T-helper 1 cell treated with Interleukin-12 subunit alpha and Interleukin-12 subunit beta and Interleukin-4 antibody, amounts not matched to agents 30 μg/mL and 1 μg/mL, for 36 hours (primary cell): ENCODE data around the gene SORBS2.

ENCODE experiments used
- H3K27ac Mint-ChIP-seq: one replicate; pipeline ENCODE4 v1.8.0; 2021; ENCODE audit warnings: mild to moderate bottlenecking, mixed read lengths
- H3K27me3 Mint-ChIP-seq: one replicate; pipeline ENCODE4 v1.8.0; 2021; ENCODE audit warnings: low read depth, mixed read lengths
- H3K36me3 Mint-ChIP-seq: one replicate; pipeline ENCODE4 v1.8.0; 2021; ENCODE audit warnings: low read depth, mixed read lengths
- H3K4me1 Mint-ChIP-seq: one replicate; pipeline ENCODE4 v1.8.0; 2021; ENCODE audit warnings: low read depth, mixed read lengths
- H3K4me3 Mint-ChIP-seq: one replicate; pipeline ENCODE4 v1.8.0; 2021; ENCODE audit warnings: mild to moderate bottlenecking, moderate library complexity, mixed read lengths
- H3K9me3 Mint-ChIP-seq: one replicate; pipeline ENCODE4 v1.8.0; 2021; ENCODE audit warnings: mixed read lengths

The SORBS2 gene

DNA sequence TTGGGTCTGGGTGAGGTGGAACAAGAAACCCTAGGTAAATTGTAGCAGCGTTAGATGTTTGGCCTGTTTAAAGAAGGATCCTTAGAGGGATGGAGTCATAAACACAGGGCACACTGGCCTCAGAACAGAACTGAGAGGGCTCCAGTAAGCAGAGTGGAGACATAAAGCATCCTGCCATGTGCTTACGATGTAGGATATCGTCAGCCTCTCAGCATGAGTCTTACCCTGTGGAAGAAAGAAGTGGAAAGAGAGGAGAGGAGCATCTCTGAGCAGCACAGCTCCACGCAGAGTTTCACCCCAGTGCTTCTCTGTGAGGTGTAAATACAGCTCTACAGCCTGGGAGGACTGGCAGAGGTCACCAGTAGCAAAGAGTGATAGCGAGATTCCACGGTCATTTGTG is 27.8 kb upstream of the SORBS2 start:
- Mint-ChIP-seq H3K4me3 (no peak overlapping the region), H3K36me3 (no peaks in the 10 kb centered on the region), H3K27me3 (no peaks in the 10 kb centered on the region), H3K27ac (no peak overlapping the region), H3K4me1 (no peaks in the 10 kb centered on the region), H3K9me3 (no peaks in the 10 kb centered on the region)

DNA sequence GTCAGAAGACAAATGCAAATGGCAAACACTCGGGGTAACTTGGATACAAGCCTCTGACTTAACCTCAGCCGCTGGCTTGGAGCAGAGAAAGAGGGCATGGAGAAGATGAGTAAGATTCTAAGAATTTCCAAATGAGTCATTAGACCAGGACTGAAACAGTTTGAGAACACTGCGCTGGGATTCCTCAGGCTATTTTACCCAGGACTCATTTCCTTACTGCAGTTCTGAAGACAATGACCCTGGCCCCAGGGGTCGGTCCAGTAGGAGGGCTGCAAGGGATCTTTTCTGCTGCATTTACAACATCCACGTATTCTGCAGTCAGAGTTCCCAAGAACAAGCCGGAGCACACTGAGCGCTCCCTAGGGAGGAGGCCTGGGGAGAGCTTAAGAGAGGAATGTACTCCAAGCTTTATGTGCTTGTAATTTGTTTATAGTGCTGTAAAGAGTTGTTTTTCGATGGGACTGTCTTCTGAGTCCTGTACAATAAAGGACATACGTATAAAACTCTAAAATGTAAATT is 27.3 kb upstream of the SORBS2 start:
- no peaks in the 10 kb centered on the region for H3K36me3 Mint-ChIP-seq
- H3K9me3 Mint-ChIP-seq: no peaks in the 10 kb centered on the region
- H3K4me1 Mint-ChIP-seq: no peaks in the 10 kb centered on the region
- H3K4me3 Mint-ChIP-seq: no peak overlapping the region
- no peaks in the 10 kb centered on the region for H3K27me3 Mint-ChIP-seq
- no peak overlapping the region for H3K27ac Mint-ChIP-seq

DNA sequence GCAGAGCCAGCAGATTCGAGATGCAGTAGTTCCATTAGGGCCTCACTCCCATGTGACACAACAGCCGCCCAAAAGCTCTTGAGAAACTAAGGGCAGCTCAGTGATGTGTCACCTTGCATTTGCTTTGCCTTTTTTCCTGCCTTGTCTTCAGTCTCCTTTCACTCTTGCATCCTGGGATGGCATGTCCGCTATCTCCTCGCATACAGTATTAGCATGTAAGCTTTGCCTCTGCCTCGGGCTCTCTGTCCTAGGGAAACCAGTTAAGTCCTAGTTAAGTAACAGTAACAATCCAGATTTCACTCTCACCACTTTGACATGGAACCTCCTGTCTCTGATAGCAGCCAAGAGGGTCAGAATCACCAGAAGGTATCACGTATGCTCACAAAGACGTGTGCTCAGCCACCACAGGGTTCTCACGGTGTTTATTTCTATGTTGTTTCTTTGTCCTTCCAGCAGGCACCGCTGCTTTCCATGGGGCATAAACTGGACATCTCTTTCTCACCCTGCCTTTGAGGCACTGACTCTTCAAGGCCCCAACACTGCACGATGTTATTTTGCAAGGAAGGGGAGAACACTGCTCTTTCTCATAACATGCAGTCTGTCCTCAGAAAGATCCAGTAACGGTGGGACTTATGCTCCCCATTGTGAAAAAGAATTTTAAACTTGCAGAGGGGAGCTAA is 26.7 kb upstream of the SORBS2 start:
- Mint-ChIP-seq H3K4me1 (no peaks in the 10 kb centered on the region), H3K4me3 (no peak overlapping the region), H3K9me3 (no peaks in the 10 kb centered on the region), H3K27me3 (no peaks in the 10 kb centered on the region), H3K36me3 (no peaks in the 10 kb centered on the region), H3K27ac (no peak overlapping the region)

DNA sequence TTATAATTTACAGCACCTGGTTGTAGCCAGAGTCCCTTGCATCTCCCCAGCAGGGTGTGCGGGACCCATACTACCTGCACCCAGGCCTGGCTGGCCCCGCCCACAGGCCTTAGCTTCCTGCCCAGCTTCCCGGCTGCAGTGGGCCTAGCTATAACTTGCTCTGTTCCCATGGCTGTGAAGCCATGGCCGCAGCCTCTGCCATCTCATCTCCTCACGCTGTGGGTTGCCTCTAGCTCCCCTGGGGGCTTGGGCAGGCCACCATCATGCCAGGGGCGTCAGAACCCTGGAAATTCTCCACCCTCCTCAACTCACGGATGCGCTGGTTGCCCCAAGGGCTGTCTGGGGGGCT is 26.1 kb upstream of the SORBS2 start:
- H3K36me3 Mint-ChIP-seq: no peaks in the 10 kb centered on the region
- H3K27ac Mint-ChIP-seq: no peak overlapping the region
- no peaks in the 10 kb centered on the region for H3K4me1 Mint-ChIP-seq
- H3K27me3 Mint-ChIP-seq: no peaks in the 10 kb centered on the region
- no peaks in the 10 kb centered on the region for H3K9me3 Mint-ChIP-seq
- H3K4me3 Mint-ChIP-seq: no peak overlapping the region

DNA sequence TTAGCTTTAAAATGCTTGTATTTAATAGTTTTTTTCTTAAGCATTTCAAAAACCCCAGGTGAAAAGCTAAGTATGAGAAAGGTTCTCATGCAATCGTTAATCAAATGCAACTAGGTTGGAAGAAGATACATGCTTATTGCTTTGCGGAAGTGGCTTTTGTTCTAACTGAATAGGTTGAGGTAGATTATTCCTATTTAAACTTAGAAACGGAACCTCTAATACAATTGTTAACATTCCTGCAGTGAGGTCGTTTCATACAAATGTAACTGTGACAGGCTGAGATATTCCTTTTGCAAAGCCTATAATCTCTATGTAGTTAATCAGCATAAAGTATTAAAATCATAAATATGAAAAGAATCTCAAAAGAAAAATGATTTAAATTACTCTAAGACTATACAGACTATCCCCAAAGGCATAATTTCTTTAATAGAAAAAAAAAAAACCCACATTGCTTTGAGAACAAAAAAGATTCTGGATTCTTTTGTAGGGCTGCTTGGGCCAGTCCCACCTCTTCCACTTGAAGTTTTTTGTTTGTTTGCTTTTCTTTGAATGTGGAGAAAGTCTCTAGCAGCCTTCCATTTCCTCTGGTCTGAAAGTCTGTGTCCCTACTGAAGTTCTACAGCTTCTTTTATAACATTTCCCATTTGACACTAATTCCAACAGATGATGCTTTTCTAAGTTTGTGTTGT is 25.6 kb upstream of the SORBS2 start:
- Mint-ChIP-seq H3K36me3 (no peaks in the 10 kb centered on the region), H3K4me1 (no peaks in the 10 kb centered on the region), H3K4me3 (no peak overlapping the region), H3K27me3 (no peaks in the 10 kb centered on the region), H3K9me3 (no peaks in the 10 kb centered on the region), H3K27ac (no peak overlapping the region)

DNA sequence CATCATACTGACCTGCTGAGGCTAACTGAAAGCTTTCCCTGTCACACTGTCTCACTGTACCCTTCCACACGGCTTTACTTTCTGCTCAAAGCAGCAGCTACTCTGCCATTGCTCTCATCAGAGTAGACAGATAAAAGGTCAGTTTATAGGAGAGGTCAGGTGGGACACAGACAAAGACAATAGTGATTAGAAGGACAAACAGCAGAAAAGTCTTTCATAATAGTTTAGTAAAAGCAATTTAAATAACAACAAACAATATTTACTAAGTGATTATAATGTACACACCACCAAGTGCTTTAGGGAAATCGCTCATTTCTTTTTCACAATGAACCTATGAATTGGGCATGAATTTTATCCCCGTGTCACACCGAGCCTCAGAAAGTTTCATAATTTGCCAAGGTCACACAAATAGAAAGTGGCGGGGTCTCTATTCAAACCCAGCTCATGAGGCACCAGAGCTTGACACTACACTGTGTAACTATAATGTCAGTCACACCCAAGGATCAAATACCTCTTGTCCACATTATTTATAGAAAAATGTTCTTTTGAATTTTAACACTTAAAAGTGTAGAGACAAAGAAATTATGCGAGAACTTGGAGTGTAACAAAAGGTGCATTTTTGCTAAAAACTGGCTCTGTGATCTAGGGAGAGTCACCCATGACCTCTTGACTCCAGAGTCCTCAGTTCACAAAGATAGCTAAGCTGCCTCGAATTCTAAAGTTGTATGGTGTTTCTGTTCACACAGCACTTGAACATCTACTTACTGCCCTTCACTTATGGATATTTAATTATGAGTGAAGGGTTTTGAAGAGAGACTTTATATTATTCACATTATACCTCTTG is 24.5 kb upstream of the SORBS2 start:
- H3K27me3 Mint-ChIP-seq: no peaks in the 10 kb centered on the region
- H3K4me3 Mint-ChIP-seq: no peak overlapping the region
- no peaks in the 10 kb centered on the region for H3K9me3 Mint-ChIP-seq
- no peak overlapping the region for H3K27ac Mint-ChIP-seq
- H3K36me3 Mint-ChIP-seq: no peaks in the 10 kb centered on the region
- H3K4me1 Mint-ChIP-seq: no peaks in the 10 kb centered on the region

DNA sequence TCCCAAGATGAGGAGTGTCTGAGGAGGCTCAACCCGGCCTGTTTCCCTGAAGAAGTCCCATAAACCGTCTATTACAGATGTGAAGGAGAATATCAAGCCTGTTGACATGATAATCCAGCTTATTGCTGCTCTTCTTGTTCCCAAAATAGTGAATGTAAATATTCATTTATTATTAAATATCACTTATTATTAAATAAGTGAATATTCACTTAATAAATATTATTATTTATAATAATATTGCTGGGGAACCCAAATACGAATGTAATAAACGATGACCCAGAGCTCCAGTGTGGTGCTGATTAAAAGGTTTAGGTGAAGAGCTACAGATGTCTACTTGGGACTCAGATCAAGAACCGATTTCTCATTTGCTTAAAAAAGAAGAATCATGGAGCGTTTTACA is 23.8 kb upstream of the SORBS2 start:
- H3K27ac Mint-ChIP-seq: no peak overlapping the region
- H3K9me3 Mint-ChIP-seq: no peaks in the 10 kb centered on the region
- no peaks in the 10 kb centered on the region for H3K4me1 Mint-ChIP-seq
- H3K4me3 Mint-ChIP-seq: no peak overlapping the region
- no peaks in the 10 kb centered on the region for H3K36me3 Mint-ChIP-seq
- H3K27me3 Mint-ChIP-seq: no peaks in the 10 kb centered on the region

DNA sequence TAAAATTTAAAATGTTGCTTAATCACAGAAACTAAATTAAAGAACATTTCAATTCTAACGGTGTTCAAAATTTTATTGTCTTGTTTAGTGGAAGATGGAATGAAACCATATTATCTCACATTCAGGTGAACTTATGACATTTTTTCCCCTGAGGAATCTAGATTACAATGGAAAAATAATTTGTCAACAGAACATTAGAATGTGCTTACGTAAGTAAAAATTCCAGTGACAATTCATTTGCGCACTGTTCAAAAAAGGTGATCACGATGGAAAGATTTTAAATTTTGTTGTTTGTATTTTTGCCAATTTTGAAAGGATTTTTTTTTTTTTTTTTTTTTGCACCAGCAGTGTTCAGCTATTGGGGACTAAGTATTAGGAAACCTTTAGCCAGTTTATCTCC is 23.3 kb upstream of the SORBS2 start:
- no peak overlapping the region for H3K27ac Mint-ChIP-seq
- no peaks in the 10 kb centered on the region for H3K4me1 Mint-ChIP-seq
- no peak overlapping the region for H3K4me3 Mint-ChIP-seq
- H3K9me3 Mint-ChIP-seq: no peaks in the 10 kb centered on the region
- H3K27me3 Mint-ChIP-seq: no peaks in the 10 kb centered on the region
- H3K36me3 Mint-ChIP-seq: no peaks in the 10 kb centered on the region

DNA sequence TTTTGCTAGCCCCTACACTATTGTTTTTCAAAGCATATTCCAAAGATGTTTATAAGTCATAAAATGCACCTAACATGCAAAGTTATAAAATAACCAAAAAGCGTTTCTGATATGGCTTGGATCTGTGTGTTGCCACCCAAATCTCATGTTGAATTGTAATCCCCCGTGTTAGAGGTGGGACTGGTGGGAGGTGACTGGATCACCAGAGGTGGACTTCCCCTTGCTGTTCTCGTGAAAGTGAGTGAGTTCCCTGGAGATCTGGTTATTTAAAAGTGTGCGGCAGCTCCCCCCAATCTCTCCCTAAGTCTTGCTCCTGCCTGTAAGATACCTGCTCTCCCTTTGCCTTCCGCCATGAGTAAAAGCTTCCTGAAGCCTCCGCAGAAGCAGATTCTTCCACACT is 22.8 kb upstream of the SORBS2 start:
- Mint-ChIP-seq H3K4me1 (no peaks in the 10 kb centered on the region), H3K27me3 (no peaks in the 10 kb centered on the region), H3K9me3 (no peaks in the 10 kb centered on the region), H3K27ac (no peak overlapping the region), H3K36me3 (no peaks in the 10 kb centered on the region), H3K4me3 (no peak overlapping the region)

DNA sequence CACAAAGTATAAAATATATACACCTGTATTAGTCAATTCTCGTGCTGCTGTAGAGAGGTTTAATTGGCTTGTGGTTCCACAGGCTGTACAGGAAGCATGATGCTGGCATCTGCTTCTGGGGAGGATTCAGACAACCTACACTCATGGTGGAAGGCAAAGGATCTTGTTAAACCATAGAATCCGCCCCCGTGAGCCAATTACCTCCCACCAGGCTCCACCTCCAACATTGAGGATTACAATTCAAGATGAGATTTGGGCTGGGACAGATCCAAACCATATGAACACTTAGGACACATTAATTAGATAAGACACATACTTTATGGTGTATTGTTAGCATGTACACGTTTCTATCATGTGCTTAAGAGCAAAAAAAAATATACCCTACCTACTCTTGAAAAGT is 22.1 kb upstream of the SORBS2 start:
- Mint-ChIP-seq H3K4me1 (no peaks in the 10 kb centered on the region), H3K27me3 (no peaks in the 10 kb centered on the region), H3K27ac (no peak overlapping the region), H3K4me3 (no peak overlapping the region), H3K9me3 (no peaks in the 10 kb centered on the region), H3K36me3 (no peaks in the 10 kb centered on the region)

DNA sequence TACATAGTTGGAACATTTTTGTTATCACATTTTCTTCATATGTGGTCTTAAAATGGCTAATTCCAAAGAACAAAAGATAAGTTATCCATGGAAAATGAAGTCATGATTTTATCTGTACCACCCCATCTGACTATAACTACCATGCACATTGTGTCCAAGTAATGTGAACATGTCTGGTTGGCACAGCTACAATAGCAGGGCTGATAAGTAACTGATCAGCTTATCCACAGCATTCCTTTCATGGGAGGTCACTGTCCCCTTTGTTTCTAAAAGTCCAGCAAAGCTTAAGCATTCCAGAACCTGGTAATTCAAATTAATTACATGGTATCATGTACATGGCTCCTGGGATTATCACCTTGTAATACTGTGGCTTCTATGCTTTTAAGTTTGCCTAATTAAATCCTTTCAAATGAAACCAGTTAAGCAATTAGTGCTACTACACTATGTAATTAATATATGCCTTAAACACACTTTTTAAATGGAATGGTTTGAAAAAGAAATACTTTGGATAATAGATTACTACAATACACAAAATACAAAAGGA is 21.1 kb upstream of the SORBS2 start:
- H3K4me3 Mint-ChIP-seq: no peak overlapping the region
- no peak overlapping the region for H3K27ac Mint-ChIP-seq
- no peaks in the 10 kb centered on the region for H3K9me3 Mint-ChIP-seq
- H3K27me3 Mint-ChIP-seq: no peaks in the 10 kb centered on the region
- no peaks in the 10 kb centered on the region for H3K4me1 Mint-ChIP-seq
- no peaks in the 10 kb centered on the region for H3K36me3 Mint-ChIP-seq

DNA sequence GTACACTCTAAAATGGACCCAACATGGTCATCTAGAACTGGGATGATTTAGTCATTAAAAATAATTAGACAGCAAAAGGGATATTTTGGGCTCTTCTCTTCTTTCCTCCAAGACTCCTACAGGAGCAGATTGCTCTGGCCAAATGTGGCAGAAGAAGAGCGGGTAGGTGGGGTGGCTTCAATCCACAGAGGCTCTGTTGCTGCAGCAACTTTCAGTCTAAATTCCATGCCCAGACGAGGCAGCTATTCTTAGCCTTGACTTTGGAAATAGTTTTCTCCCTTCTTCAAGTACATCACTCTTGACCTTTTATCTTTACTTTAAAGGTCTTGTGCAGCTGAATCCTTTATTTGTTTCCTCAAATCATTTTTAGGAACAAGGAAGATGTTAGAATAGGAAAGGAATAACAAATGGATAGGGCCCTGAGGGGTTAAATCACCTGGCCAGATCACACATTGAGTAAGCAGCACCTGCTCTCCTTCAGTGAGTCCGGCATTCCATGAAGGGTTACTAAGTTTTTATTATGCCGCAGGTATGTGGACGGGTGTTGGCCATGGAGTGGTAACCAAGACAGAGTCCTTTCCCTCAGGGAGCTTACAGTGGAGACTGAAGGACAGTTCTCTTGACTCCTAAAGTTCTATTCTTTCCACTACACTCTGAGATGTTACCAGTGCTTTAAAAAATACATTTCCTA is 19.3 kb upstream of the SORBS2 start:
- Mint-ChIP-seq H3K27ac (no peak overlapping the region), H3K27me3 (no peaks in the 10 kb centered on the region), H3K9me3 (no peaks in the 10 kb centered on the region), H3K36me3 (no peaks in the 10 kb centered on the region), H3K4me3 (no peak overlapping the region), H3K4me1 (no peaks in the 10 kb centered on the region)

DNA sequence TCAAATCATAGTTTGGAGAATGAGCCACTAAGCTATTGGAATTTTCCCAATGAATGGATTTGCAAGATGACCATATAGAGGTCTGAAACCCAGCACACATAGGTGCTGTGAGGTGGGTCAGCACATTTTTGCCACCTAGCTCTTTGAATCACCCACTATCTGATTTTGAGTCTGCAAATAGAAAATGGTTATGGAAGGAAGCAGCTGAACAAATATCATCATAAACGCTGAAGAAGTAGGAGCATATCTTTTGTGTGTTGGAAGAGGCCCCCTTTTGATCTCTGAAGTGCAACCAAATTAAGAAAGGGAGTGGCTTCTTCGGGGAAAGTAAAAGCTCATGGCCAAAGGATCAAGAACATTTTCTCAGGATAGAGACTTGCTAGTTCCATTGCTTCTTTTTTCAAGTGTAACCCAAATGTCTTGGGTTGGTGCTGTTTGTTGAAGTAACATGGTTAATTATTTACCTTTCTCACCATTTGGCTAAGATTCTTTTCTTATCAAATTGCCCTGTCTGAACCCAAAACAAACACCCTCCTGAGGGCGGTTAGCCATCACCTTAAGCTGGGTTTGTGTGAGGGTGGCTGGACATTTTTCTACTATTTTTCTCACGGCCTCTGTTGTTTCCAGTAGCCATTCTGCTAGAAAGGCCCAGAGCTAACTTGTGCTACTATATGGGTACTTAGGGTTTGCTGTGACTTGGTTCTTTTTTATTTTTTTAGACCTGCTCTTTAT is 18.4 kb upstream of the SORBS2 start:
- H3K27ac Mint-ChIP-seq: no peak overlapping the region
- H3K9me3 Mint-ChIP-seq: no peaks in the 10 kb centered on the region
- H3K27me3 Mint-ChIP-seq: no peaks in the 10 kb centered on the region
- H3K4me3 Mint-ChIP-seq: no peak overlapping the region
- H3K4me1 Mint-ChIP-seq: no peaks in the 10 kb centered on the region
- H3K36me3 Mint-ChIP-seq: no peaks in the 10 kb centered on the region

DNA sequence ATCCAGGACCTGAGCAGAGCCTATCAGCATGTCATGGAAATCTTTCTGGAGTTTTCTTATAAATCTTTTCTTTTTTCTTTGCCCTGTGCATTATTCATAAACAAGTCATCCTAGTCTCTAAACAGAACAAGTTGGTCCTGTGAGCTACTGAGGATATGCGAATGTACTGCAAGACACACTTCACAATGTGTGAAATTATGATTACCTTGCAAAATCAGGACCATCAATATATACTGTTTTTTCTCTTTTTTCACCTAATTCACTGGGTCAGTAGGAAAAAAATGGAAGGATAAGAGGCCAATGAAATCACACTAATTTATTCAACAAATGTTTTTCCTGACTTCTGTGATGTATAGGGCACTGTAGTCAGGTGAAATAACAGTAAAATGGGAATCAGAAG is 14.4 kb upstream of the SORBS2 start:
- no peak overlapping the region for H3K27ac Mint-ChIP-seq
- H3K9me3 Mint-ChIP-seq: no peaks in the 10 kb centered on the region
- H3K4me3 Mint-ChIP-seq: no peak overlapping the region
- H3K27me3 Mint-ChIP-seq: no peaks in the 10 kb centered on the region
- H3K36me3 Mint-ChIP-seq: no peaks in the 10 kb centered on the region
- H3K4me1 Mint-ChIP-seq: no peaks in the 10 kb centered on the region
